Sciatic nerve (tissue), 2 donors: ENCODE measurements around the gene THOC2. TPM values are rescaled to one million over a fixed set of nuclear protein-coding genes. Genes with fewer than 3 reads are reported as not detected.
"Not testable (repeated sequence)": the region's sequence is repeated elsewhere in the genome, so short reads cannot be mapped to it uniquely, and the experiment has no call there.

Source experiments
- ATAC-seq: fragments of 200-7000 bp; cut with Tn5 transposase; one replicate; pipeline ENCODE4 v1.9.1; 2020; ENCODE audit warnings: mild to moderate bottlenecking, moderate library complexity
- DNase-seq: peaks from one replicate; pipeline ENCODE4 v3.0.0-alpha.2; 2020; ENCODE audit warnings: low spot score
- intact Hi-C: fragments of 100-400 bp; cut with DNase I; formaldehyde crosslinking; loops from one replicate; pipeline ENCODE4 v1.14.2; 2022
- total RNA-seq: library from RNA; stranded (reverse); fragmentation: NEBNext Ultra II Directional; extraction: Animal tissue kit (Norgen Biotek cat#: 25700); gene quantifications from one replicate; pipeline ENCODE4 v1.2.1, GENCODE V29; 2021
- donor health status: DM: no; HTN: no; CAD: no.
- donor health status: DM: no; HTN: no; CAD: no.

THOC2 gene
- total RNA-seq, 1 donor from 2014 or later: 95.1 TPM

DNA sequence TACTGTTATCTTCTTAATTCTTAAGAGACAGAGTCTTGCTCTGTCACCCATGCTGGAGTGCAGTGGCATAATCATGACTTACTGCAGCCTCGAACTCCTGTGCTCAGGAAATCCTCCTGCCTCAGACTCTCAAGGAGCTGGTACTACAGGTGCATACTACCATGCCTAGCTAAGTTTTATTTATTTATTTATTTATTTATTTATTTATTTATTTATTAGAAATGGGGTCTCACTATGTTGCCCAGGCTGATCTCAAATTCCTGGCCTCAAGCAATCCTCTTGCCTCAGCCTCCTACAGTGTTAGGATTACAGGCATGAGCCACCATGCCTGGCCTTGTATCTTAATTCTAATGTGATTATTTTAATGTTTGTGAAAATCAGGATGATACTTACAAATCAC lies 125.6 kb downstream of the THOC2 start:
- intact Hi-C loops: no loop called here
- ATAC-seq: no peak

DNA sequence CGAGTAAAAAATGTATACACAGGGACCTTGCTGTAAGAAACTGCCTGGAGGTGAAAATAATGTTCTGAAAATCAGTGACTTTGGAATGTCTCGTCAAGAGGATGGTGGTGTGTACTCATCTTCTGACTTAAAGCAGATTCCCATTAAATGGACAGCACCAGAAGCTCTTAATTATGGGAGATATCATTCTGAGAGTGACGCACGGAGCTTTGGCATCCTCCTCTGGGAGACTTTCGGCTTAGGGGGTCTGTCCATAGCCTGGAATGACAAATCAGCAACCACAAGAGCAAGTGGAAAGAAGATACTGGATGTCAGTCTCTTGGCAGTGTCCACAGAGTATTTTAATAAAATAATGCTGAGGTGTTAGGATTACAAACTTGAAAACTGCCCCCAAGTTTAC lies 129.4 kb downstream of the THOC2 start:
- intact Hi-C loops: no loop called here
- ATAC-seq (no peak), DNase-seq (no peak)

More for the DNA sequence above, 125.6 kb downstream of the THOC2 start:
- no peak for DNase-seq

DNA sequence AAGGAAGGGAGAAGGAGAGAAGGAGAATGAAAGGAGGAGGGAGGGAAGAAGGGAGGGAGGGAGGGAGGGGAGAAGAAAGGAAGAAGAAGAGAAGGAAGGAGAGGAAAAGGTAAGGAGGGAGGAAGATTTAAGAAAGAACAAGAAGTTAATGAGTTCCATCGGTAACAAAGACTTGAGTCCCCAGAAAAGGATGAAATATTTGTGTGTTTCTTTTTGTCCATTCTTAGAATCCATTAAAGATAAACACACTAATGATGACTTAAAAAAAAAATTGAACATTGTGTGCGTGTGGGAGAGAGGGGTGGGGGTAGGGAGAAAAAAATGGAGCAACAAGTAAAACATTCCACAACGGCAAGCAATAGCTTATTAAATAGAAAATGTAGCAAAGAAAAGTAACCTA lies 131.4 kb downstream of the THOC2 start:
- intact Hi-C loops: no loop called here
- ATAC-seq (no peak), DNase-seq (no peak)

DNA sequence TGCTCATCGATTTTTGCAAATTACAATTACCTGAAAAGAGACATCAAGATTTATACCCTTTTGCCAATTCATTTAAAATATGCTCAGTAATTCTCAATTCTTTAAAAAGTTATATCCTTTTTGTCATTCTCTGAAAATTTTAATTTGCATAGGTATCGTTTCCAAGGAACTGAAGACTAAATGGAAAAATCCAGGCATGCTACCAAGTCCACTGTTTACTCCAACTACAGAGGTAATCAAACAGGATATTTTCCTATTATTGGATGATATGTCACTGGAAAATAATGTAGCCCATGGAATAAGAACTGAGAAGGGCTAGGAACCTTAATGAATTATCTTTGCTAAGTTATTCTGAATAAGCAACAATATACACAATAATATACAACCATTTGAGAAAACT lies 132.7 kb downstream of the THOC2 start:
- intact Hi-C loops: no loop called here
- ATAC-seq (no peak), DNase-seq (no peak)

DNA sequence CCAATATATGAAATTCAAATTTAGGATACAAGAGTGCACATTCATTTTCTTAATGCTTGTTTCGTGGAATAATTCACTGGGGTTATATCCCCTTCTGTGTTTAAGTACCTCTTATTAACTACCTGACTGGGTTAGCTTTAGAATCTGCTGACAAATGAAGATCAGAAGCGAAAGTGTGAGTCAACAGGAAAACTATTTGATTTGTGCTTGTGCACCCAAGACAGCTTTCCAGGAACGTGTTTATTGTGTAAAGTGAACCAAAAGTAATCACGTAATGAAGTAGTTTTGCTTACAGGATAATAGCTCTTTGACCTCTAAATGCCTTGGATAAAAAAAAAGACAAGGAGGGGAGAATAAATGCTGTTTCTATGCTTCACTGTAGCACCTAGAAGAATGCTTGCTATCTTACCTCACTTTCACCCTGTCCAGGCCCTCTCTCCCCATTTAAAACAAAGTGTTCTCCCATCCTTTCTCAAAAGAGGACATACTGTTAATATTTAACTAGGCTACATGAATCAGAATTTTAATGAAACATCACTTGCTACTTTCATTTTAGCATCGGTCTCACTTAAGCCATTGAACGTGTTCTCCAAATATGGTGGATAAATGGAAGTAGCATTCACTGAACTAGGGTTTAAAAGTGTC lies 141.9 kb downstream of the THOC2 start:
- intact Hi-C loops: no loop called here
- ATAC-seq: no peak
- no peak for DNase-seq

DNA sequence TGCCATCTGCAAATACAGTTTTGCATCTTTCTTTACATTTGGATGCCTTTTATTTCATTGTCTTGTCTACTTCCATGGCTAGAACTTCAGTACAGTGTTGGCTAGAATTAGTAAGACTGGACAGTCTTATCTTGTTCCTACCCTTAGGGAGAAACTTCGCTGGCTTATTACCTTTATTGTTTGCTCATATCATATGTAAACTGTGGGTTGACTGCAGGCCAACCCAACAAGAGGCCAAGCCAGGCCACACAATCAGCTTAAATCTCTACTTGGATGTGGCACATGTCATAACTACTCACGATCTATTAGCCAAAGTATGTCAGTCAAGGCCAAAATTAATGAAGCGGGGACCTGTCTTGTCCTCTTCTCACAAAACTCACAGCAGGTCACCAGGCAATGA lies 144.1 kb downstream of the THOC2 start:
- ATAC-seq (no peak), DNase-seq (no peak)
- intact Hi-C loops: no loop called here

DNA sequence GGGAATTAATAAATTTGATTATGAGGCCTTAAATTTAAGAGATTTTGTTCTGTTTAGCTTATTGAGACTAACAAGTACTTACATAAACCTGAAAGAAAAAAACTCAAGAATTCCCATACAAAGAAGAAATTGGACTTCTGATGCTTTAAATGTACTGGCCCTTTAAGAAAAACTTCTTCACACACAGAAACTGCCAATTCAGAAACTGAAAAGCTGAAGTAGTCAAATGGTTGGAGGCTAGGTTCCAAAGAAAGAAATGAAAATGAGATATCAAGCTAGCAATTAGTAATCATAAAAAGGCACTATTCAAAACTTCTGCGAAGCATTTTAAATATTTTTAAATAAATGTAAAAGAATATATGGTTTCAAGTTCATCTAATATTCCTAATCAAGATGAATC lies 151.3 kb downstream of the THOC2 start:
- ATAC-seq: no peak
- no peak for DNase-seq
- intact Hi-C loops: no loop called here

DNA sequence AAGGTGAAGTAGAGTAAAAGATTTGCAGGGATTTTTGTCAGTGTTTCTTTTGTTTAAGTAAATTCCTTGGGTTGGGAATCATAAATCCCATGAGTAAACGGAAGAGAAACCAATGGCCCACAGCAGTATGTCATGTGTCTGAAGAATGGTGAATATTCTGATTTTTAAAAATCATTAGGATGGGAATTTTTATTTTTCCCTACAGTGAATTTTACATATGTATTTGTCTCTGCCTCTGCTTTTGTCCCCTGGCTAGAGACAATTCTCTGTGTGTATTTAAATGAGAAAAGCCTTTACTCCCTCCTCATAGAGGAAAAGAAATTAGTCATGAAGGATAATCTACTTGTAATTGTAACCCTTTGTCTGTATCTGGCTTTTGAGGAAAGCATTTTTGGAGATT lies 152.1 kb downstream of the THOC2 start:
- no peak for ATAC-seq
- intact Hi-C loops: no loop called here
- DNase-seq: no peak

DNA sequence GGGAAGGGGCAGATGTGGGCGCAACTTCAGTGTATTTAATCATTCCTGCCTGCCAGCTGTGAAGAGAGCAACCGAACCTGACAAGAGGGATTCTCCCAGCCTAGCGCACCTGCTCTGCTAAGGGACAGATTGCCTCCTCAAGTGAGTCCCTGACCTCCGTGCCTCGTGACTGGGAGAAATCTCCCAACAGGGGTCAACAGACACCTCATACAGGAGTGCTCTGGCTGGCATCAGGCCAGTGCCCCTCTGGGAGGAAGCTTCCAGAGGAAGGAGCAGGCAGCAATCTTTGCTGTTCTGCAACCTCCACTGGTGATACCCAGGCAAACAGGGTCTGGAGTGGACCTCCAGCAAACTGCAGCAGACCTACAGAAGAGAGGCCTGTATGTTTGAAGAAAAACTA lies 158.8 kb downstream of the THOC2 start:
- intact Hi-C loops, ATAC-seq, DNase-seq: not testable (repeated sequence)

DNA sequence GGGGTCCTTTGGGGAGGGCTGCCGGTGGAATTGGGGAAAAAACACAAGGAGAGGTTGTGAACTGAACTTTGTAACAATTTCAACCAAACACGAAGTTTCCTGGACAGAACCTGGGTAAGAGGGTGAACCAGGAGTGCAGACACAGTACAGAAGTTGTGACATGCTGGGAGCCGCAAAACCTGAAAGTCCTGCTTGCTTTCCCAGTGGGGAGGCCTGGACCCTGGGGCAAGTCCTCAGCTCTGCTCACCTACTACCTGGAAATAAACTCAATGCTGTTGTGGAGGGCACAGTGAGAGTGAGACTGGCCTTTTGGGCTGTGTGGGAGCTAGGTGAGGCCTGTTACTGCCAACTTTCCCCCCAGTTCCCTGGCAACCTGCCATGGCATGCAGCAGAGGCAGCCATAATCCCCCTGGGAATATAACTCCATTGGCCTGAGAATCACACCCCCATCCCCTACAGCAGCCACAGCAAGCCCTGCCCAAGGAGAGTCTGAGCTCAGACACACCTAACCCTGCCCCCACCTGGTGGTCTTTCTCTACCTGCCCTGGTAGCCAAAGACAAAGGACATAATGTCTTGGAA lies 162.8 kb downstream of the THOC2 start:
- intact Hi-C loops: no loop called here
- no peak for ATAC-seq
- DNase-seq: no peak

DNA sequence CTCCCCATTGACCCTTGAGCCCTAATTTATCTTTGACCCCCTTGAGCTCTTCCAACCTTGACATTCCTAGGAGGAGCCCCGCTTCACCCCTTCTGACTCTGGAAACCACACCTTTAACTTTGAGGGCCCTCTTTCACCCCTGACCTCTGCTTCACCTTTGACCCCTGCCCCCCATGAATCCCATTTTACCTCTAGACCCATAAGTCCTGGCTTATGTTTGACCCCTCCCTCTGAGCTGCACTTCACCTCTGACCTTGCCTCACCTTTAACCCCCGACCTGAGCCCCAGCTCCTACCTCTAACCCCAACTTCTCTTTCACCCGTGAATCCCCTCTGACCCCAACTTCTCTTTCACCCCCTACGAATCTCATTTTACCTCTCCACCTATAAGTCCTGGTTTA lies 169.7 kb downstream of the THOC2 start:
- no peak for DNase-seq
- ATAC-seq: no peak
- intact Hi-C loops: no loop called here

DNA sequence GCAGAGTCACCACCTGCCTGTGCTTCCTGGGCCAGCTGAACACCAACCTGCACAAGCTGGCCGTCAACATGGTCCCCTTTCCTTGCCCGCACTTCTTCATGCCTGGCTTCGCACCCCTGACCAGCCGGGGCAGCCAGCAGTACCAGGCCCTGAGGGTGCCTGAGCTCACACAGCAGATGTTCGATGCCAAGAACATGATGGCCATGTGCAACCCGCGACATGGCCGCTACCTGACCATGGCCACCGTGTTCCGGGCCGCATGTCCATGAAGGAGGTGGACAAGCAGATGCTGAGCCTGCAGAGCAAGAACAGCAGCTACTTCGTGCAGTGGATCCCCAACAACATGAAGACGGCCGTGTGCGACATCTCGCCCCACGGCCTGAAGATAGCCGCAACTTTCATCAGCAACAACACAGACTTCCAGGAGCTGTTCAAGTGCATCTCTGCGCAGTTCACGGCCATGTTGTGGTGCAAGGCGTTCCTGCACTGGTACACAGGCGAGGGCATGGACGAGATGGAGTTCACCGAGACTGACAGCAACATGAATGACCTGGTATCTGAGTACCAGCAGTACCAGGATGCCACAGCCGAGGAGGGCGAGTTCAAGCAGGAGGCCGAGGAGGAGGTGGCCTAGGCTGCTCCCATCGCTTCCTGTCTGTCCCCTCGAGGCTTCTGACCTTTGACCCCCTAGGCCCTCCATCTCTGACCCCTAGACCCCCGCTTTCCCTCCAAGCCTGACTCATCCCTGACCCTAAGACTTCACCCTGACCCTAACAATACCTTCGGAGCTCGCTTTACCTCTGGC lies 170.3 kb downstream of the THOC2 start:
- DNase-seq (peak; percentile 33), ATAC-seq (no peak)
- intact Hi-C loops: no loop called here

DNA sequence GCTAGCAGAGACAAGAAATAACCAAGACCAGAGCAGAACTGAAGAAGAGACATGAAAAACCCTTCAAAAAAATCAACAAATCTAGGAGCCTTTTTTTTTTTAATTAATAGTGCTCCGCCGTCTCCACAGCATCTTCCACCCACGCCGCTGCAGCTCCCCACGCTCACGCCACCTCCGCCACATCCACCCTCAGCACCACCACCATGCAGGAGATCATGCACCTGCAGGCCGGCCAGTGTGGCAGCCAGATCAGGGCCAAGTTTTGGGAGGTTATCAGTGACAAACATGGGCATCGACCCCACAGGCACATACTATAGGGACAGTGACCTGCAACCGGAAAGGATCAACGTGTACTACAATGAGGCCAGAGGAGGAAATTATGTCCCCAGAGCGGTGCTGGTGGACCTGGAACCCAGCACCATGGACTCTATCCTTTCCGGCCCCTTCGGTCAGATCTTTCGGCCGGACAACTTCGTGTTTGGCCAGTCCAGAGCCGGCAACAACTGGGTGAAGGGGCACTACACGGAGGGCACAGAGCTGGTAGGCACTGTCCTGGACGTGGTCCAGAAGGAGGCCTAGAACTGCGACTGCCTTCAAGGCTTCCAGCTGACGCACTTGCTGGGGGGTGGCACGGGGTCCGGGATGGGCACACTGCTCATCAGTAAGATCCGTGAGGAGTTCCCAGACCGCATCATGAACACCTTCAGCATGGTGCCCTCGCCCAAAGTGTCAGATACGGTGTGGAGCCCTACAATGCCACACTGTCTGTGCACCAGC lies 171.2 kb downstream of the THOC2 start:
- DNase-seq: peak; percentile 45
- no peak for ATAC-seq
- intact Hi-C loops: no loop called here

DNA sequence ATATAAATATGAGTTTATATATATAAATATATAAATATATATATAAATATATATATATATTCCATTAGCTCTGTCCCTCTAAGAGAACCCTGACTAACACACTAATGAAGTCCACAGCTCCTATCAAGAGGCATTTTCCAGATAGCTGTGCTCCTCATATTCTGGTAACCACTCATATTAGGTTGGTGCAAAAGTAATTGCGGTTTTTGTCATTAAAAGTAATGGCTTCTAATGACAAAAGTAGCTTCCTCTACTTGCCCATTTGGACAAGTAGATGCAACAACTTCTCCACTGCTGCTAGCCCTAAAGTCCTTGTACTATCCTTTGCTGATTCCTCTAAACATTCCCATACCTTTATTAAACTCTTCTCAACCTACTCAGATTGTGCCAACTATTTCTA lies 182.0 kb downstream of the THOC2 start:
- no peak for DNase-seq
- intact Hi-C loops: no loop called here

More for the DNA sequence above, 182.0 kb downstream of the THOC2 start:
- no peak for ATAC-seq

Other genes with a start within 250 kb of the THOC2 start
- gene XIAP, start 127.0 kb upstream of the THOC2 start, total RNA-seq: 62.0 TPM
- 98.2 TPM for gene STAG2, start 228.7 kb upstream of the THOC2 start, total RNA-seq